ENCODE data around the gene CD2AP. TPM values are rescaled to one million over a fixed set of nuclear protein-coding genes. Genes with fewer than 3 reads are reported as not detected.

CD2AP gene
- total and polyA plus RNA-seq, 9 of the 15 experiments (the other 6 are each of a cell fraction or from before 2014, with no cell fraction given): 9.4 to 69.7 (median 38.7) TPM

GRCh38 chr6:47428746-47429664 is 48.6 kb upstream of the CD2AP start:
- Histone ChIP-seq H4K20me1 (replicated peaks; ENCODE audit: control insufficient read depth, insufficient read depth, low read length) (no peaks in the 10 kb centered on the region), H3K9ac (ENCODE audit: insufficient read depth in 1 of 2, low read depth in 2 of 2, low read length in 2 of 2) (no peak overlapping the region), H3K9me1 (ENCODE audit: control insufficient read depth, insufficient read depth, low read length) (no peaks in the 10 kb centered on the region), H3K4me3 (no peak overlapping the region), H3K4me1 (replicated peaks in 1 of 2; ENCODE audit: control insufficient read depth in 2 of 2, insufficient read depth in 2 of 2, low read length in 2 of 2) (peaks cover 0 to 12% of the 10 kb centered on the region in 2 experiments; a peak in 2 of 5 replicates), H2AFZ (ENCODE audit: low read depth, low read length) (no peak overlapping the region), H3K27me3 (ENCODE audit: control insufficient read depth in 2 of 2, insufficient read depth in 2 of 2, low read length in 2 of 2) (no peaks in the 10 kb centered on the region), H3K9me3 (replicated peaks; ENCODE audit: control insufficient read depth, insufficient read depth, low read depth, low read length) (0 out of 2 replicates have a peak, but pooled peaks cover 3% of the 10 kb centered on the region), H3K4me2 (ENCODE audit: insufficient read depth, low read length) (no peak overlapping the region), H3K79me2 (ENCODE audit: control insufficient read depth, insufficient read depth, low read length) (no peaks in the 10 kb centered on the region), H3K36me3 (ENCODE audit: control insufficient read depth, insufficient read depth, low read length) (no peaks in the 10 kb centered on the region), H3K27ac (ENCODE audit: extremely low read depth, low read depth, low read length) (no peak overlapping the region)
- intact Hi-C loops (cut with micrococcal nuclease) (no loop called here), in situ Hi-C loops (cut with MboI) (no loop called here)
- POLR2A ChIA-PET: interaction anchor here (0.9 kb wide), 1 partner anchor 10 kb away, joined by 3 read pairs; no protein-coding TSS in a partner anchor
- FAIRE-seq (no peak), ATAC-seq (no peak), DNase-seq (ENCODE audit: extremely low read depth in 1 of 4, low spot score in 3 of 4) (no peak)
- BruUV-seq (replicated peaks): no TSS peak
- TF ChIP-seq ETV6 (IDR thresholded peaks at IDR 0.05; ENCODE audit: borderline replicate concordance in 1 of 2, low read depth in 2 of 2, low read length in 1 of 2): no peak
- TF ChIP-seq ETV6 (CRISPR knock-in tag; IDR thresholded peaks at IDR 0.05; ENCODE audit: borderline replicate concordance): no peak
- 36% methylated on average over 2 of the region's 2 CpGs for WGBS (ENCODE audit: insufficient coverage, low coverage, missing lambda C conversion rate)
- CTCF ChIA-PET (ENCODE audit: low intra/inter-chr PET ratio): no interaction called here
